ENCODE measurements around the gene NCBP1.

NCBP1 gene

GRCh38 chr9:97705354-97705950 lies 71.8 kb downstream of the NCBP1 start:
- H3K4me1 ChIP-seq (ENCODE audit: control insufficient read depth, insufficient read depth, low read length), result peaks cover 14% of the 10 kb centered on the region
- H3K9me3 ChIP-seq (ENCODE audit: control insufficient read depth, low read length), result no peaks in the 10 kb centered on the region
- no peak overlapping the region for H3K4me3 ChIP-seq (ENCODE audit: low read length)
- H3K36me3 ChIP-seq (ENCODE audit: control insufficient read depth, insufficient read depth, low read length), result no peaks in the 10 kb centered on the region
- H3K9ac ChIP-seq (ENCODE audit: low read length), result no peak overlapping the region
- no peaks in the 10 kb centered on the region for H3K27me3 ChIP-seq (ENCODE audit: control insufficient read depth, insufficient read depth, low read length)

GRCh38 chr9:97706246-97706645 lies 72.6 kb downstream of the NCBP1 start:
- Histone ChIP-seq H3K27me3 (ENCODE audit: control insufficient read depth, insufficient read depth, low read length) (peaks cover 6% of the 10 kb centered on the region), H3K36me3 (ENCODE audit: control insufficient read depth, insufficient read depth, low read length) (no peaks in the 10 kb centered on the region), H3K4me3 (ENCODE audit: low read length) (no peak overlapping the region), H3K4me1 (ENCODE audit: control insufficient read depth, insufficient read depth, low read length) (peaks cover 14% of the 10 kb centered on the region), H3K9ac (ENCODE audit: low read length) (no peak overlapping the region), H3K9me3 (ENCODE audit: control insufficient read depth, low read length) (no peaks in the 10 kb centered on the region)

GRCh38 chr9:97710356-97711222 lies 77.0 kb downstream of the NCBP1 start:
- Histone ChIP-seq H3K4me1 (ENCODE audit: control insufficient read depth, insufficient read depth, low read length) (peaks cover 6% of the 10 kb centered on the region), H3K9ac (ENCODE audit: low read length) (no peak overlapping the region), H3K36me3 (ENCODE audit: control insufficient read depth, insufficient read depth, low read length) (no peaks in the 10 kb centered on the region), H3K4me3 (ENCODE audit: low read length) (no peak overlapping the region), H3K9me3 (ENCODE audit: control insufficient read depth, low read length) (no peaks in the 10 kb centered on the region), H3K27me3 (ENCODE audit: control insufficient read depth, insufficient read depth, low read length) (peaks cover 9% of the 10 kb centered on the region)

GRCh38 chr9:97711223-97711626 lies 77.6 kb downstream of the NCBP1 start:
- peaks cover 9% of the 10 kb centered on the region for H3K27me3 ChIP-seq (ENCODE audit: control insufficient read depth, insufficient read depth, low read length)
- H3K4me1 ChIP-seq (ENCODE audit: control insufficient read depth, insufficient read depth, low read length), result peaks cover 6% of the 10 kb centered on the region
- no peaks in the 10 kb centered on the region for H3K9me3 ChIP-seq (ENCODE audit: control insufficient read depth, low read length)
- no peak overlapping the region for H3K9ac ChIP-seq (ENCODE audit: low read length)
- H3K4me3 ChIP-seq (ENCODE audit: low read length), result no peak overlapping the region
- H3K36me3 ChIP-seq (ENCODE audit: control insufficient read depth, insufficient read depth, low read length), result no peaks in the 10 kb centered on the region

GRCh38 chr9:97714435-97714834 lies 80.8 kb downstream of the NCBP1 start:
- peaks cover 6% of the 10 kb centered on the region for H3K4me1 ChIP-seq (ENCODE audit: control insufficient read depth, insufficient read depth, low read length)
- no peak overlapping the region for H3K9ac ChIP-seq (ENCODE audit: low read length)
- H3K9me3 ChIP-seq (ENCODE audit: control insufficient read depth, low read length), result no peaks in the 10 kb centered on the region
- H3K36me3 ChIP-seq (ENCODE audit: control insufficient read depth, insufficient read depth, low read length), result no peaks in the 10 kb centered on the region
- H3K27me3 ChIP-seq (ENCODE audit: control insufficient read depth, insufficient read depth, low read length), result peaks cover 9% of the 10 kb centered on the region
- no peak overlapping the region for H3K4me3 ChIP-seq (ENCODE audit: low read length)

- Histone ChIP-seq H3K9me3 (ENCODE audit: control insufficient read depth, low read length) (no peaks in the 10 kb centered on the region), H3K27me3 (ENCODE audit: control insufficient read depth, insufficient read depth, low read length) (no peaks in the 10 kb centered on the region), H3K4me3 (ENCODE audit: low read length) (no peak overlapping the region), H3K36me3 (ENCODE audit: control insufficient read depth, insufficient read depth, low read length) (no peaks in the 10 kb centered on the region), H3K4me1 (ENCODE audit: control insufficient read depth, insufficient read depth, low read length) (peaks cover 6% of the 10 kb centered on the region), H3K9ac (ENCODE audit: low read length) (no peak overlapping the region)
These were observed 84.2 kb downstream of the NCBP1 start for GRCh38 chr9:97717866-97718265.

- no peaks in the 10 kb centered on the region for H3K9me3 ChIP-seq (ENCODE audit: control insufficient read depth, low read length)
- H3K36me3 ChIP-seq (ENCODE audit: control insufficient read depth, insufficient read depth, low read length), result no peaks in the 10 kb centered on the region
- H3K9ac ChIP-seq (ENCODE audit: low read length), result no peak overlapping the region
- no peak overlapping the region for H3K4me3 ChIP-seq (ENCODE audit: low read length)
- no peaks in the 10 kb centered on the region for H3K27me3 ChIP-seq (ENCODE audit: control insufficient read depth, insufficient read depth, low read length)
- no peaks in the 10 kb centered on the region for H3K4me1 ChIP-seq (ENCODE audit: control insufficient read depth, insufficient read depth, low read length)
These were observed 87.8 kb downstream of the NCBP1 start for GRCh38 chr9:97721396-97721795.

GRCh38 chr9:97722331-97722730 lies 88.7 kb downstream of the NCBP1 start:
- Histone ChIP-seq H3K36me3 (ENCODE audit: control insufficient read depth, insufficient read depth, low read length) (no peaks in the 10 kb centered on the region), H3K9me3 (ENCODE audit: control insufficient read depth, low read length) (no peaks in the 10 kb centered on the region), H3K4me3 (ENCODE audit: low read length) (no peak overlapping the region), H3K27me3 (ENCODE audit: control insufficient read depth, insufficient read depth, low read length) (no peaks in the 10 kb centered on the region), H3K9ac (ENCODE audit: low read length) (no peak overlapping the region), H3K4me1 (ENCODE audit: control insufficient read depth, insufficient read depth, low read length) (no peaks in the 10 kb centered on the region)

Data from mucosa of stomach (tissue), 1 donor.